ENCODE data around the gene GPATCH4. TPM values are rescaled to one million over a fixed set of nuclear protein-coding genes. Genes with fewer than 3 reads are reported as not detected.

Gene GPATCH4
- total and polyA plus RNA-seq, 8 donors, result 9.0 to 24.1 (median 13.2) TPM

GRCh38 chr1:156579472-156579871 lies 21.8 kb downstream of the GPATCH4 start, which contains the start of gene TTC24:
TTC24 (plus strand) TSS chr1:156579723; CDS start chr1:156581365, 1,642 bp downstream.
- Histone ChIP-seq H3K4me3 (no peak within 1 kb of the TSS), H3K4me1 (peaks cover 0 to 9% (median 8%) of the 10 kb centered on the region in 4 donors), H3K36me3 (no peaks in the 10 kb centered on the region), H3K27ac (peak within 1 kb of the TSS in 1 of 5 donors; percentile 74), H3K9me3 (no peaks in the 10 kb centered on the region), H3K27me3 (no peaks in the 10 kb centered on the region)
- DNase-seq, result no peak
- 76 to 86% (median 80%) methylated on average over 5 of the region's 5 CpGs for WGBS, 5 donors
- no peak for TF ChIP-seq POLR2A (IDR thresholded peaks at IDR 0.05)
- TF ChIP-seq EP300 (IDR thresholded peaks at IDR 0.05), result no peak
- intact Hi-C loops (cut with DNase I; ENCODE audit: low total_unique reads), result no loop called here

- H3K27me3 ChIP-seq, result no peaks in the 10 kb centered on the region
- H3K4me3 ChIP-seq, result no peak overlapping the region
- H3K36me3 ChIP-seq, result no peaks in the 10 kb centered on the region
- WGBS, 5 donors, result 34 to 62% (median 43%) methylated on average over 3 to 7 of the region's 7 CpGs
- no peaks in the 10 kb centered on the region for H3K9me3 ChIP-seq
- H3K27ac ChIP-seq, result peak overlapping the region; percentile 39 to 74 (median 50)
- DNase-seq, result no peak
- H3K4me1 ChIP-seq, result peaks cover 0 to 3% (median 0%) of the 10 kb centered on the region in 4 donors
- no peak for TF ChIP-seq CTCF (IDR thresholded peaks at IDR 0.05)
- TF ChIP-seq POLR2AphosphoS5 (IDR thresholded peaks at IDR 0.05), result no peak
- no peak for TF ChIP-seq POLR2A (IDR thresholded peaks at IDR 0.05)
- TF ChIP-seq EP300 (IDR thresholded peaks at IDR 0.05), result no peak
- intact Hi-C loops (cut with DNase I; ENCODE audit: low total_unique reads), result no loop called here
These were observed 23.2 kb downstream of the GPATCH4 start for GRCh38 chr1:156578055-156578454.

GRCh38 chr1:156577550-156577949 lies 23.7 kb downstream of the GPATCH4 start:
- Histone ChIP-seq H3K4me3 (no peak overlapping the region), H3K4me1 (peaks cover 2 to 6% (median 3%) of the 10 kb centered on the region in 4 donors), H3K9me3 (no peaks in the 10 kb centered on the region), H3K36me3 (no peaks in the 10 kb centered on the region), H3K27me3 (no peaks in the 10 kb centered on the region), H3K27ac (peak overlapping the region; percentile 39 to 74 (median 50))
- peak in 1 of 2 donors; percentile 60 for DNase-seq
- TF ChIP-seq CTCF (IDR thresholded peaks at IDR 0.05) (no peak), EP300 (IDR thresholded peaks at IDR 0.05) (no peak), POLR2AphosphoS5 (IDR thresholded peaks at IDR 0.05) (peak in 1 of 3 donors; percentile 24), POLR2A (IDR thresholded peaks at IDR 0.05) (no peak)
- WGBS, 5 donors, result 45 to 73% (median 57%) methylated on average over 3 of the region's 3 CpGs
- intact Hi-C loops (cut with DNase I; ENCODE audit: low total_unique reads), result no loop called here

- Histone ChIP-seq H3K27ac (no peak overlapping the region), H3K36me3 (no peaks in the 10 kb centered on the region), H3K4me1 (peaks cover 11 to 29% (median 14%) of the 10 kb centered on the region in 4 donors), H3K4me3 (no peak overlapping the region), H3K27me3 (peaks cover 0 to 14% (median 0%) of the 10 kb centered on the region in 3 donors), H3K9me3 (no peaks in the 10 kb centered on the region)
- TF ChIP-seq POLR2AphosphoS5 (IDR thresholded peaks at IDR 0.05), result no peak
- intact Hi-C loops (cut with DNase I; ENCODE audit: low total_unique reads), result no loop called here
- DNase-seq, result no peak
- 50 to 72% (median 65%) methylated on average over 2 of the region's 2 CpGs for WGBS, 5 donors
These were observed 27.1 kb downstream of the GPATCH4 start for GRCh38 chr1:156574039-156574633.

- DNase-seq, result no peak
- H3K4me1 ChIP-seq, result peaks cover 11 to 29% (median 13%) of the 10 kb centered on the region in 4 donors
- H3K4me3 ChIP-seq, result peak overlapping the region; percentile 38 to 54 (median 49)
- H3K36me3 ChIP-seq, result no peaks in the 10 kb centered on the region
- intact Hi-C loops (cut with DNase I; ENCODE audit: low total_unique reads), result no loop called here
- peak overlapping the region in 3 of 5 donors; percentile 70 to 84 (median 72) for H3K27ac ChIP-seq
- peaks cover 0 to 14% (median 0%) of the 10 kb centered on the region in 3 donors for H3K27me3 ChIP-seq
- TF ChIP-seq CTCF (IDR thresholded peaks at IDR 0.05) (no peak), EP300 (IDR thresholded peaks at IDR 0.05) (no peak), POLR2AphosphoS5 (IDR thresholded peaks at IDR 0.05) (no peak), POLR2A (IDR thresholded peaks at IDR 0.05) (no peak)
- H3K9me3 ChIP-seq, result no peaks in the 10 kb centered on the region
- WGBS, 5 donors, result 34 to 40% (median 37%) methylated on average over 10 of the region's 10 CpGs
These were observed 28.6 kb downstream of the GPATCH4 start for GRCh38 chr1:156572663-156573018.

Measured in stomach (tissue), 9 donors.